Stimulated activated CD8-positive, alpha-beta memory T cell treated with anti-CD3 and anti-CD28 coated beads, Interleukin-12 subunit alpha, Interleukin-12 subunit beta, amount 100 ng/mL, for 4 hours (primary cell): Measurements from ENCODE around the gene SPOCK1.

Source experiments
- DNase-seq: peaks from one replicate; pipeline ENCODE4 v3.0.0-alpha.2; 2020; ENCODE audit warnings: low read depth

Gene SPOCK1

GRCh38 chr5:137325721-137326120 lies 173.4 kb downstream of the SPOCK1 start:
- DNase-seq: no peak

GRCh38 chr5:137320056-137321045 lies 178.8 kb downstream of the SPOCK1 start:
- DNase-seq: no peak

GRCh38 chr5:137318027-137318426 lies 181.1 kb downstream of the SPOCK1 start:
- no peak for DNase-seq

- DNase-seq: no peak
Observed at GRCh38 chr5:137316346-137316736, 182.8 kb downstream of the SPOCK1 start.

- no peak for DNase-seq
Observed at GRCh38 chr5:137315534-137316345, 183.4 kb downstream of the SPOCK1 start.

GRCh38 chr5:137315109-137315508 lies 184.0 kb downstream of the SPOCK1 start:
- no peak for DNase-seq

GRCh38 chr5:137313526-137314175 lies 185.5 kb downstream of the SPOCK1 start:
- DNase-seq: no peak

GRCh38 chr5:137312011-137312410 lies 187.1 kb downstream of the SPOCK1 start:
- no peak for DNase-seq

- no peak for DNase-seq
Observed at GRCh38 chr5:137310051-137310730, 188.9 kb downstream of the SPOCK1 start.

- DNase-seq: no peak
Observed at GRCh38 chr5:137309290-137309689, 189.8 kb downstream of the SPOCK1 start.

- DNase-seq: no peak
Observed at GRCh38 chr5:137308311-137308710, 190.8 kb downstream of the SPOCK1 start.

- DNase-seq: no peak
Observed at GRCh38 chr5:137306903-137307302, 192.2 kb downstream of the SPOCK1 start.

- no peak for DNase-seq
Observed at GRCh38 chr5:137305971-137306602, 193.0 kb downstream of the SPOCK1 start.

GRCh38 chr5:137304226-137304874 lies 194.8 kb downstream of the SPOCK1 start:
- no peak for DNase-seq

- DNase-seq: no peak
Observed at GRCh38 chr5:137303509-137303908, 195.6 kb downstream of the SPOCK1 start.

GRCh38 chr5:137300411-137301240 lies 198.5 kb downstream of the SPOCK1 start:
- DNase-seq: no peak

- no peak for DNase-seq
Observed at GRCh38 chr5:137296213-137296781, 202.8 kb downstream of the SPOCK1 start.

GRCh38 chr5:137294604-137295003 lies 204.5 kb downstream of the SPOCK1 start:
- DNase-seq: no peak

- DNase-seq: no peak
Observed at GRCh38 chr5:137292461-137293027, 206.6 kb downstream of the SPOCK1 start.
